HCT116 (cell line): ENCODE measurements around the gene ARAP1. TPM values are rescaled to one million over a fixed set of nuclear protein-coding genes. Genes with fewer than 3 reads are reported as not detected.

ENCODE experiments used
- ATAC-seq: fragments of 200-7000 bp; cut with Tn5 transposase; 2 replicates; pipeline ENCODE4 v1.9.1; 2020; ENCODE audit warnings: mild to moderate bottlenecking, moderate library complexity
- BruUV-seq: library from RNA; stranded (reverse); fragments of 400-500 nt; replicated peaks from 2 replicates; lab custom pipeline; 2021; lab: Mats Ljungman, UMichigan
- CTCF ChIA-PET: fragments of 300-600 bp; sonication (Branson Sonifier 250); formaldehyde crosslinking; loops from one replicate; lab custom pipeline; 2021; ENCODE audit warnings: antibody characterized with exemption; lab: Charles Lee
- POLR2A ChIA-PET: fragments of 300-600, 350-600 bp; sonication (Branson Sonifier 250); formaldehyde crosslinking; loops from one replicate; lab custom pipeline; 2021; ENCODE audit warnings: antibody characterized with exemption; lab: Charles Lee
- RAD21 ChIA-PET, 2 experiments: fragments of 300-600 bp; sonication (Branson Sonifier 250); formaldehyde crosslinking; loops; one replicate each; lab custom pipeline; 2023; ENCODE audit warnings: low total read pairs in 2 of 2; ENCODE audit not compliant: uncharacterized antibody in 2 of 2, unreplicated experiment in 2 of 2, low non-redundant PET in 1 of 2; lab: Charles Lee
- DNase-seq: peaks from one replicate; pipeline ENCODE4 v3.0.0-alpha.2; 2010; ENCODE audit warnings: low read depth, low spot score
- H2AFZ ChIP-seq: fragments of 200-600 bp; shearing (Covaris generic), sonication (generic); 2 replicates; pipeline ENCODE4 v1.6.1; 2017; ENCODE audit warnings: low read depth, mixed run types, mixed read lengths, antibody characterized with exemption, low read length; ENCODE audit not compliant: poor library complexity, severe bottlenecking
- H3K27ac ChIP-seq: 2 replicates; pipeline ENCODE4 v1.5.1; 2012; ENCODE audit warnings: low read depth, low read length
- H3K27me3 ChIP-seq: fragments of 200-600 bp; sonication (generic); 2 replicates; pipeline ENCODE4 v1.6.1; 2016; ENCODE audit warnings: mixed run types, low read length, mixed read lengths; ENCODE audit not compliant: insufficient read depth
- H3K36me3 ChIP-seq, 2 experiments: fragments of 200-500 bp in 1 of 2; fragments of 200-600 bp in 1 of 2; sonication (Bioruptor generic) in 1 of 2; sonication (generic) in 1 of 2; 2 replicates each; pipeline versions ENCODE4 v1.5.1 to v1.6.1; 2014 to 2016; ENCODE audit warnings: low read length in 2 of 2, inconsistent platforms in 1 of 2, mixed read lengths in 1 of 2, mixed run types in 1 of 2; ENCODE audit not compliant: insufficient read depth in 2 of 2, control insufficient read depth in 1 of 2
- H3K4me1 ChIP-seq, 2 experiments: fragments of 200-600 bp in 1 of 2; sonication (generic) in 1 of 2; 2 replicates each; pipeline versions ENCODE4 v1.5.1 to v1.6.1; 2012 to 2017; ENCODE audit warnings: low read length in 2 of 2, inconsistent platforms in 1 of 2, mild to moderate bottlenecking in 1 of 2, mixed read lengths in 1 of 2, mixed run types in 1 of 2, moderate library complexity in 1 of 2; ENCODE audit not compliant: insufficient read depth in 2 of 2, control insufficient read depth in 1 of 2
- H3K4me2 ChIP-seq: fragments of 200-600 bp; sonication (generic); 2 replicates; pipeline ENCODE4 v1.6.1; 2017; ENCODE audit warnings: mixed run types, low read length, mixed read lengths
- H3K4me3 ChIP-seq, 2 experiments: fragments of 200-600 bp in 1 of 2; sonication (generic) in 1 of 2; replicated peaks in 1 of 2; 2 replicates each; pipeline ENCODE4 v1.5.1; 2011 to 2016; ENCODE audit warnings: low read length in 2 of 2, control low read depth in 1 of 2, low read depth in 1 of 2, mild to moderate bottlenecking in 1 of 2, mixed read lengths in 1 of 2, mixed run types in 1 of 2
- H3K79me2 ChIP-seq: fragments of 200-600 bp; sonication (generic); 2 replicates; pipeline ENCODE4 v1.6.1; 2017; ENCODE audit warnings: mild to moderate bottlenecking, mixed run types, low read length, moderate library complexity, mixed read lengths; ENCODE audit not compliant: insufficient read depth
- H3K9ac ChIP-seq: fragments of 200-600 bp; sonication (generic); 2 replicates; pipeline ENCODE4 v1.6.1; 2016; ENCODE audit warnings: low read length, mixed read lengths
- H3K9me2 ChIP-seq: fragments of 200-600 bp; sonication (generic), shearing (Covaris generic); 2 replicates; pipeline ENCODE4 v1.6.1; 2017; ENCODE audit warnings: mixed run types, mild to moderate bottlenecking, moderate library complexity; ENCODE audit not compliant: insufficient read depth
- H3K9me3 ChIP-seq, 2 experiments: fragments of 200-500 bp in 1 of 2; fragments of 200-600 bp in 1 of 2; sonication (Bioruptor generic) in 1 of 2; sonication (generic) in 1 of 2; 2 replicates each; pipeline ENCODE4 v1.6.1; 2014 to 2017; ENCODE audit warnings: low read length in 2 of 2, mixed read lengths in 2 of 2, inconsistent platforms in 1 of 2, low read depth in 1 of 2, mild to moderate bottlenecking in 1 of 2, mixed run types in 1 of 2, moderate library complexity in 1 of 2; ENCODE audit not compliant: control insufficient read depth in 1 of 2, insufficient read depth in 1 of 2
- H4K20me1 ChIP-seq: fragments of 200-600 bp; sonication (generic), shearing (Covaris generic); 2 replicates; pipeline ENCODE4 v1.6.1; 2017; ENCODE audit warnings: mixed run types, mild to moderate bottlenecking, moderate library complexity; ENCODE audit not compliant: insufficient read depth
- EGR1 ChIP-seq: IDR thresholded peaks from 2 replicates; pipeline ENCODE4 v1.6.1; 2012; ENCODE audit warnings: low read depth
- EZH2phosphoT487 ChIP-seq: fragments of 200-600 bp; IDR thresholded peaks from 2 replicates; pipeline ENCODE4 v1.6.1; 2018; ENCODE audit warnings: antibody characterized with exemption, borderline replicate concordance
- FOSL1 ChIP-seq: IDR thresholded peaks from 2 replicates; pipeline ENCODE4 v1.6.1; 2012; ENCODE audit warnings: low read depth
- POLR2A ChIP-seq: IDR thresholded peaks from 2 replicates; pipeline ENCODE4 v1.7.0; 2011; ENCODE audit warnings: borderline replicate concordance; ENCODE audit not compliant: insufficient read depth, insufficient read length; ENCODE audit errors: extremely low read depth
- SIN3A ChIP-seq: IDR thresholded peaks from 2 replicates; pipeline ENCODE4 v1.6.1; 2012; ENCODE audit warnings: low read depth
- SRF ChIP-seq: IDR thresholded peaks from 2 replicates; pipeline ENCODE4 v1.6.1; 2012; ENCODE audit warnings: low read depth
- TCF7L2 ChIP-seq: IDR thresholded peaks from 2 replicates; pipeline ENCODE4 v1.7.0; 2011; ENCODE audit warnings: borderline replicate concordance, inconsistent platforms; ENCODE audit not compliant: insufficient read depth, insufficient read length; ENCODE audit errors: extremely low read depth
- ZNF274 ChIP-seq: fragments of 200-500 bp; sonication (Bioruptor generic); IDR thresholded peaks from 2 replicates; pipeline ENCODE4 v1.6.1; 2014; ENCODE audit warnings: mild to moderate bottlenecking, low read depth, low read length, inconsistent platforms
- intact Hi-C: fragments of 100-400 bp; cut with micrococcal nuclease; formaldehyde crosslinking; loops from 2 replicates; pipeline ENCODE4 v1.10.0; 2022
- total RNA-seq: library from RNA; stranded (reverse); gene quantifications from one replicate; pipeline ENCODE4 v1.2.1, GENCODE V29; 2021; ENCODE audit not compliant: unreplicated experiment
- TF ChIP-seq, protein P1 (sequence below): IDR thresholded peaks from 2 replicates; pipeline ENCODE4 v1.6.1; 2011; ENCODE audit warnings: mild to moderate bottlenecking, low read length, moderate library complexity; ENCODE audit not compliant: insufficient replicate concordance; ENCODE audit errors: extremely low read depth
- TF ChIP-seq, protein P2 (sequence below), 3 experiments: fragments of 200-600 bp in 1 of 3; sonication (generic) in 1 of 3; IDR thresholded peaks in 2 of 3; conservative IDR thresholded peaks in 1 of 3; 2 replicates each; pipeline ENCODE4 v1.5.1; 2012 to 2017; ENCODE audit warnings: low read depth in 2 of 3, low read length in 2 of 3, antibody characterized with exemption in 1 of 3, borderline replicate concordance in 1 of 3, control low read depth in 1 of 3, mild to moderate bottlenecking in 1 of 3, mixed read lengths in 1 of 3, mixed run types in 1 of 3, moderate library complexity in 1 of 3; ENCODE audit not compliant: insufficient read depth in 1 of 3
- TF ChIP-seq, protein P3 (sequence below): IDR thresholded peaks from 2 replicates; pipeline ENCODE4 v1.6.1; 2012; ENCODE audit warnings: low read depth

ARAP1 gene
- total RNA-seq, 1 experiment from 2014 or later, result 57.4 TPM

DNA sequence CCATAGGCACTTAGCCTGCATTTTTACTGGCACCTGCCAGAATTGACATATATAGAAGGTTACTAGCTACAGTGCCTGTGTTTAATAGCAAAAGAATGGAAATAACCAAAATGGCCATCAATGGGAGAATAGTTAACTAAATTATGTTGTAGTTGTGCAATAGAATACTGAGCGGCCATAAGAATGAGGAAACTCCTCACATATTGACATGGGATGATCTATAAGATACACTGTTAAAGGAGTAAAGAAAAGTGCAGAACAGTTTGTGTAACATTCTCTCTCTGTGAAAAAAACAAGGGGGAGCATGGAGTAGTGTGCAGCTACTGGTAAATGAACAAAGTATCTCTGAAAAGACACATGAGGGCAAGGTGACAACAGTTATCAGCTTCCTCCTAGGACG is 21.5 kb downstream of the ARAP1 start:
- no peak for ATAC-seq
- Histone ChIP-seq H3K36me3 (no peaks in the 10 kb centered on the region), H3K9ac (no peak overlapping the region), H4K20me1 (no peaks in the 10 kb centered on the region), H3K4me2 (no peak overlapping the region), H3K9me3 (no peaks in the 10 kb centered on the region), H3K9me2 (no peaks in the 10 kb centered on the region), H3K27ac (no peak overlapping the region), H2AFZ (no peak overlapping the region), H3K4me3 (no peak overlapping the region), H3K27me3 (no peaks in the 10 kb centered on the region), H3K79me2 (no peaks in the 10 kb centered on the region), H3K4me1 (peaks cover 7 to 9% of the 10 kb centered on the region in 2 experiments)
- TF ChIP-seq EGR1 (no peak), SIN3A (no peak), FOSL1 (no peak), POLR2A (no peak), ZNF274 (no peak), EZH2phosphoT487 (no peak), TCF7L2 (no peak), SRF (no peak)
- TF ChIP-seq, protein P1, sequence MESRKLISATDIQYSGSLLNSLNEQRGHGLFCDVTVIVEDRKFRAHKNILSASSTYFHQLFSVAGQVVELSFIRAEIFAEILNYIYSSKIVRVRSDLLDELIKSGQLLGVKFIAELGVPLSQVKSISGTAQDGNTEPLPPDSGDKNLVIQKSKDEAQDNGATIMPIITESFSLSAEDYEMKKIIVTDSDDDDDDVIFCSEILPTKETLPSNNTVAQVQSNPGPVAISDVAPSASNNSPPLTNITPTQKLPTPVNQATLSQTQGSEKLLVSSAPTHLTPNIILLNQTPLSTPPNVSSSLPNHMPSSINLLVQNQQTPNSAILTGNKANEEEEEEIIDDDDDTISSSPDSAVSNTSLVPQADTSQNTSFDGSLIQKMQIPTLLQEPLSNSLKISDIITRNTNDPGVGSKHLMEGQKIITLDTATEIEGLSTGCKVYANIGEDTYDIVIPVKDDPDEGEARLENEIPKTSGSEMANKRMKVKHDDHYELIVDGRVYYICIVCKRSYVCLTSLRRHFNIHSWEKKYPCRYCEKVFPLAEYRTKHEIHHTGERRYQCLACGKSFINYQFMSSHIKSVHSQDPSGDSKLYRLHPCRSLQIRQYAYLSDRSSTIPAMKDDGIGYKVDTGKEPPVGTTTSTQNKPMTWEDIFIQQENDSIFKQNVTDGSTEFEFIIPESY, result no peak
- TF ChIP-seq, protein P2, sequence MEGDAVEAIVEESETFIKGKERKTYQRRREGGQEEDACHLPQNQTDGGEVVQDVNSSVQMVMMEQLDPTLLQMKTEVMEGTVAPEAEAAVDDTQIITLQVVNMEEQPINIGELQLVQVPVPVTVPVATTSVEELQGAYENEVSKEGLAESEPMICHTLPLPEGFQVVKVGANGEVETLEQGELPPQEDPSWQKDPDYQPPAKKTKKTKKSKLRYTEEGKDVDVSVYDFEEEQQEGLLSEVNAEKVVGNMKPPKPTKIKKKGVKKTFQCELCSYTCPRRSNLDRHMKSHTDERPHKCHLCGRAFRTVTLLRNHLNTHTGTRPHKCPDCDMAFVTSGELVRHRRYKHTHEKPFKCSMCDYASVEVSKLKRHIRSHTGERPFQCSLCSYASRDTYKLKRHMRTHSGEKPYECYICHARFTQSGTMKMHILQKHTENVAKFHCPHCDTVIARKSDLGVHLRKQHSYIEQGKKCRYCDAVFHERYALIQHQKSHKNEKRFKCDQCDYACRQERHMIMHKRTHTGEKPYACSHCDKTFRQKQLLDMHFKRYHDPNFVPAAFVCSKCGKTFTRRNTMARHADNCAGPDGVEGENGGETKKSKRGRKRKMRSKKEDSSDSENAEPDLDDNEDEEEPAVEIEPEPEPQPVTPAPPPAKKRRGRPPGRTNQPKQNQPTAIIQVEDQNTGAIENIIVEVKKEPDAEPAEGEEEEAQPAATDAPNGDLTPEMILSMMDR (IDR thresholded peaks at IDR 0.05 in 2 of 3, conservative IDR thresholded peaks at IDR 0.05 in 1 of 3; ENCODE audit: borderline replicate concordance in 1 of 3, insufficient read depth in 1 of 3, low read depth in 2 of 3, low read length in 2 of 3), result no peak
- TF ChIP-seq, protein P3, sequence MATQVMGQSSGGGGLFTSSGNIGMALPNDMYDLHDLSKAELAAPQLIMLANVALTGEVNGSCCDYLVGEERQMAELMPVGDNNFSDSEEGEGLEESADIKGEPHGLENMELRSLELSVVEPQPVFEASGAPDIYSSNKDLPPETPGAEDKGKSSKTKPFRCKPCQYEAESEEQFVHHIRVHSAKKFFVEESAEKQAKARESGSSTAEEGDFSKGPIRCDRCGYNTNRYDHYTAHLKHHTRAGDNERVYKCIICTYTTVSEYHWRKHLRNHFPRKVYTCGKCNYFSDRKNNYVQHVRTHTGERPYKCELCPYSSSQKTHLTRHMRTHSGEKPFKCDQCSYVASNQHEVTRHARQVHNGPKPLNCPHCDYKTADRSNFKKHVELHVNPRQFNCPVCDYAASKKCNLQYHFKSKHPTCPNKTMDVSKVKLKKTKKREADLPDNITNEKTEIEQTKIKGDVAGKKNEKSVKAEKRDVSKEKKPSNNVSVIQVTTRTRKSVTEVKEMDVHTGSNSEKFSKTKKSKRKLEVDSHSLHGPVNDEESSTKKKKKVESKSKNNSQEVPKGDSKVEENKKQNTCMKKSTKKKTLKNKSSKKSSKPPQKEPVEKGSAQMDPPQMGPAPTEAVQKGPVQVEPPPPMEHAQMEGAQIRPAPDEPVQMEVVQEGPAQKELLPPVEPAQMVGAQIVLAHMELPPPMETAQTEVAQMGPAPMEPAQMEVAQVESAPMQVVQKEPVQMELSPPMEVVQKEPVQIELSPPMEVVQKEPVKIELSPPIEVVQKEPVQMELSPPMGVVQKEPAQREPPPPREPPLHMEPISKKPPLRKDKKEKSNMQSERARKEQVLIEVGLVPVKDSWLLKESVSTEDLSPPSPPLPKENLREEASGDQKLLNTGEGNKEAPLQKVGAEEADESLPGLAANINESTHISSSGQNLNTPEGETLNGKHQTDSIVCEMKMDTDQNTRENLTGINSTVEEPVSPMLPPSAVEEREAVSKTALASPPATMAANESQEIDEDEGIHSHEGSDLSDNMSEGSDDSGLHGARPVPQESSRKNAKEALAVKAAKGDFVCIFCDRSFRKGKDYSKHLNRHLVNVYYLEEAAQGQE, result no peak
- ChIA-PET CTCF (interaction anchor here (1.3 kb wide), 1 partner anchor 101 kb away, joined by 3 read pairs; no protein-coding TSS in a partner anchor), POLR2A (interaction anchor here (0.6 kb wide), 1 partner anchor 440 kb away, joined by 4 read pairs; no protein-coding TSS in a partner anchor), RAD21 (no interaction called here)
- no peak for DNase-seq
- intact Hi-C loops, result no loop called here
- no TSS peak for BruUV-seq
